ENCODE results near the gene ISOC2. TPM values are rescaled to one million over a fixed set of nuclear protein-coding genes. Genes with fewer than 3 reads are reported as not detected.

Gene ISOC2
- total RNA-seq, 1 experiment from 2014 or later: 251 TPM

DNA sequence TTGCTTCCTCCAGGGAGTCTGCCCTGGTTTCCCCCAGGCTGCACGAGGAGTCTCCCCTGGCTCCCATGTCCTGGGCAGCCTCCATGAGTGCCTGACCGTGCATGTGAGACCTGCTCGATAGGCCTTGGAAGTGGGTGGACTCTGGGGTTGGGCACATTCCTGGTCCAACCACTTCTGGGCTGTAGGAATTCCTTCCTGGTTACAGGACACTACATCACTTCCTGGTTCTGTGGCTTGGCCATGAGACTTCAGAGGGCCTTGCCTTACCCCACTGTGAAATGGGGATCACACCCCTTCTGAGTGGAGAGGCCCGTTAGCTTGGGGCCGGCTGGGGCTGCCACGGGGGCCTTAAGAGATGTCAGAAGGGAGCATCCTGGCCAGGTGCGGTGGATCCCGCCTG is 11.0 kb upstream of the ISOC2 start:
- no peaks in the 10 kb centered on the region for H3F3A ChIP-seq (ENCODE audit: low read length, unreplicated experiment)
- H3K9me3 ChIP-seq (ENCODE audit: low read length): no peaks in the 10 kb centered on the region
- no TSS peak for BruUV-seq (replicated peaks)
- ATAC-seq: peak; percentile 8; the same call in 1 of the 2 replicates
- ChIA-PET POLR2A (ENCODE audit: unreplicated experiment) (no interaction called here), CTCF (no interaction called here)
- H3K4me3 ChIP-seq (ENCODE audit: low read length): no peak overlapping the region
- peaks cover 18% of the 10 kb centered on the region for H3K4me1 ChIP-seq (ENCODE audit: insufficient read depth, low read length)
- H3K36me3 ChIP-seq (ENCODE audit: low read depth, low read length): no peaks in the 10 kb centered on the region
- H3K9ac ChIP-seq (ENCODE audit: low read length): peak overlapping the region; percentile 2; the same call in 1 of the 2 replicates
- H3K27ac ChIP-seq (ENCODE audit: low read length): no peak overlapping the region
- no peak overlapping the region for H3K4me2 ChIP-seq (ENCODE audit: low read length)
- DNase-seq: peak; percentile 86
- TF ChIP-seq EZH2 (IDR thresholded peaks at IDR 0.05; ENCODE audit: low read length, unreplicated experiment) (no peak), EZH2phosphoT487 (IDR thresholded peaks at IDR 0.05; ENCODE audit: borderline replicate concordance, low read length) (no peak)
- TF ChIP-seq, protein P1, sequence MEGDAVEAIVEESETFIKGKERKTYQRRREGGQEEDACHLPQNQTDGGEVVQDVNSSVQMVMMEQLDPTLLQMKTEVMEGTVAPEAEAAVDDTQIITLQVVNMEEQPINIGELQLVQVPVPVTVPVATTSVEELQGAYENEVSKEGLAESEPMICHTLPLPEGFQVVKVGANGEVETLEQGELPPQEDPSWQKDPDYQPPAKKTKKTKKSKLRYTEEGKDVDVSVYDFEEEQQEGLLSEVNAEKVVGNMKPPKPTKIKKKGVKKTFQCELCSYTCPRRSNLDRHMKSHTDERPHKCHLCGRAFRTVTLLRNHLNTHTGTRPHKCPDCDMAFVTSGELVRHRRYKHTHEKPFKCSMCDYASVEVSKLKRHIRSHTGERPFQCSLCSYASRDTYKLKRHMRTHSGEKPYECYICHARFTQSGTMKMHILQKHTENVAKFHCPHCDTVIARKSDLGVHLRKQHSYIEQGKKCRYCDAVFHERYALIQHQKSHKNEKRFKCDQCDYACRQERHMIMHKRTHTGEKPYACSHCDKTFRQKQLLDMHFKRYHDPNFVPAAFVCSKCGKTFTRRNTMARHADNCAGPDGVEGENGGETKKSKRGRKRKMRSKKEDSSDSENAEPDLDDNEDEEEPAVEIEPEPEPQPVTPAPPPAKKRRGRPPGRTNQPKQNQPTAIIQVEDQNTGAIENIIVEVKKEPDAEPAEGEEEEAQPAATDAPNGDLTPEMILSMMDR (conservative IDR thresholded peaks at IDR 0.05; ENCODE audit: low read depth, low read length): no peak
- intact Hi-C loops (cut with micrococcal nuclease): no loop called here
- peaks cover under 1% of the 10 kb centered on the region for H3K79me2 ChIP-seq (ENCODE audit: low read length)
- peak overlapping the region; percentile 31; the same call in 1 of the 2 replicates for H2AFZ ChIP-seq (ENCODE audit: low read length)
- no peaks in the 10 kb centered on the region for H3K27me3 ChIP-seq (ENCODE audit: low read length)
- H4K20me1 ChIP-seq (ENCODE audit: low read length): no peaks in the 10 kb centered on the region
- H3K9me2 ChIP-seq (replicated peaks; ENCODE audit: low read length): no peaks in the 10 kb centered on the region

DNA sequence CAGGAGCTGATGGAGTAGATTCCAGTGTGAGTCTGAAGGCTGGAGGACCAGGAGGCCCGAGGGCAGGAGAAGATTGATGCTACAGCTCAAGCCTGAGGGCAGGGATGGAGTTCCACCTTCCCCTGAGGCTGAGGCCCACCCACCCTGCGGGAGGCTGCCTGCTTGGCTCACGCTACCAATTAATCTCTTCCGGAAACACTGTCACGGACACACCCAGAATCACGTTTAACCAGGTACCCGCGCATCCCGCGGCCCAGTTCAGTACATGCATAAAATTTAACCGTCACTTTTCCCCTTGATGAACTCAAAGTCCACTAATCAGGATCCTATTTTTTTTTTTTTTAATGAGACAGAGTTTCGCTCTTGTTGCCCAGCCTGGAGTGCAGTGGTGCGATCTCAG is 9.8 kb upstream of the ISOC2 start:
- Histone ChIP-seq H3K4me2 (ENCODE audit: low read length) (no peak overlapping the region), H3F3A (ENCODE audit: low read length, unreplicated experiment) (no peaks in the 10 kb centered on the region), H3K27ac (ENCODE audit: low read length) (no peak overlapping the region), H3K79me2 (ENCODE audit: low read length) (no peaks in the 10 kb centered on the region), H3K9me2 (replicated peaks; ENCODE audit: low read length) (no peaks in the 10 kb centered on the region), H4K20me1 (ENCODE audit: low read length) (no peaks in the 10 kb centered on the region), H2AFZ (ENCODE audit: low read length) (no peak overlapping the region), H3K36me3 (ENCODE audit: low read depth, low read length) (no peaks in the 10 kb centered on the region), H3K27me3 (ENCODE audit: low read length) (no peaks in the 10 kb centered on the region), H3K9ac (ENCODE audit: low read length) (no peak overlapping the region), H3K9me3 (ENCODE audit: low read length) (no peaks in the 10 kb centered on the region), H3K4me3 (ENCODE audit: low read length) (no peak overlapping the region), H3K4me1 (ENCODE audit: insufficient read depth, low read length) (peaks cover 17% of the 10 kb centered on the region)
- intact Hi-C loops (cut with micrococcal nuclease): no loop called here
- ATAC-seq (no peak), DNase-seq (no peak)
- ChIA-PET POLR2A (ENCODE audit: unreplicated experiment) (no interaction called here), CTCF (interaction anchor here (0.6 kb wide), 1 partner anchor 912 kb away, joined by 3 read pairs; no protein-coding TSS in a partner anchor)
- TF ChIP-seq, protein P1 (conservative IDR thresholded peaks at IDR 0.05; ENCODE audit: low read depth, low read length): no peak
- TF ChIP-seq EZH2phosphoT487 (IDR thresholded peaks at IDR 0.05; ENCODE audit: borderline replicate concordance, low read length) (no peak), EZH2 (IDR thresholded peaks at IDR 0.05; ENCODE audit: low read length, unreplicated experiment) (no peak)
- no TSS peak for BruUV-seq (replicated peaks)

DNA sequence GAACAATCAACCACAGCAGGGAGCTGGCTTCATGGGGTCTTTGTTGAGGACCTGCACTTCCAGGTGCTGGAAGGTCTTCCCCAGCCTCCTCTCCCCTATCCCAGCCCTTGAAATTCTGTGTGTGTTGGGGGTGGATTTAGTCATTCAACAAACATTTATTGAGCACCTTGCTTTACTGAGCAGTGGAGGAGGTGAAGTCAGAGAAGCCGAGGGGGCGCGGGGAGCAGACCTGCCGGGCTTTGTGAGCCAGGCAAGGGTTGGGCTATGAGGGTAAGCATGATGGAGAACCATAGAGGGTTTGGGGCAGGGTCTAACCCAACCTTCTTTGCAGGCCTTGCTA is 6.6 kb upstream of the ISOC2 start:
- Histone ChIP-seq H3K4me3 (ENCODE audit: low read length) (peak overlapping the region; percentile 20; the same call in 1 of the 2 replicates), H3K36me3 (ENCODE audit: low read depth, low read length) (no peaks in the 10 kb centered on the region), H3K4me2 (ENCODE audit: low read length) (peak overlapping the region; percentile 73), H2AFZ (ENCODE audit: low read length) (peak overlapping the region; percentile 75), H3F3A (ENCODE audit: low read length, unreplicated experiment) (no peaks in the 10 kb centered on the region), H3K9me3 (ENCODE audit: low read length) (no peaks in the 10 kb centered on the region), H3K9me2 (replicated peaks; ENCODE audit: low read length) (no peaks in the 10 kb centered on the region), H3K27me3 (ENCODE audit: low read length) (no peaks in the 10 kb centered on the region), H3K79me2 (ENCODE audit: low read length) (no peaks in the 10 kb centered on the region), H3K4me1 (ENCODE audit: insufficient read depth, low read length) (peaks cover 11% of the 10 kb centered on the region), H4K20me1 (ENCODE audit: low read length) (no peaks in the 10 kb centered on the region), H3K9ac (ENCODE audit: low read length) (no peak overlapping the region), H3K27ac (ENCODE audit: low read length) (no peak overlapping the region)
- ChIA-PET CTCF (interaction anchor here (1.1 to 2.0 kb wide), 3 partner anchors 17 to 163 kb away, joined by 3 to 33 read pairs (median 7); partner anchors contain the start of gene NAT14), POLR2A (ENCODE audit: unreplicated experiment) (no interaction called here)
- BruUV-seq (replicated peaks): no TSS peak
- TF ChIP-seq, protein P1 (conservative IDR thresholded peaks at IDR 0.05; ENCODE audit: low read depth, low read length): 0 out of 2 replicates have a peak, but pooled peaks have one; percentile 21
- TF ChIP-seq EZH2phosphoT487 (IDR thresholded peaks at IDR 0.05; ENCODE audit: borderline replicate concordance, low read length): no peak
- DNase-seq (no peak), ATAC-seq (peak; percentile 52)
- intact Hi-C loops (cut with micrococcal nuclease): loop anchor here (1.0 kb wide), 1 partner anchor 36 kb away; no protein-coding TSS in a partner anchor

Measured in PC-3 (cell line).